ENCODE results near the gene RAB11A. TPM values are rescaled to one million over a fixed set of nuclear protein-coding genes. Genes with fewer than 3 reads are reported as not detected.

The RAB11A gene
- total RNA-seq, 2 donors from 2014 or later, result 178 to 223 TPM

DNA sequence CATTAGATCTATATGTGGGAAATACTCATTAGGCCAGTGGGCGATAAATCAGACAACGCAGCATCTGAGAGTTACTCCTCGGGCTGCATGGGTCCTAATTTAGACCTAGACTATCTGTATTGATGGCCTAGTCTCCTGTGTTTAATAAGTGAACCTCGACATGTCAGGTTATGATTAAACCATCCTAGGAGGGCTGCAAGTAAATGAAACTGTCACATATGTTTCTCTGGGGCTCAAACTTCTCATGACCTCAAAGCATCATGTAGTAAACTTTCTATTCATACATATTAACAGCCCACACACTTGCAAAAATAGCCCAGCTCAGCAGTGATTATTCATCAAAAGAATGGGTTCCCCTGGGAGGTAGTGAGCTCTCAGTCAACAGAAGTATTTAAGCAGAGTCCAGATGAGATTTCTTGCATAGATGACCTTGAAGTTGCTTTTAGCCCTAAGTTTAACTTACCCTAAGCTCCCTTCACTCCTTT is 51.6 kb downstream of the RAB11A start:
- no peaks in the 10 kb centered on the region for H3K4me1 ChIP-seq (replicated peaks)
- no peaks in the 10 kb centered on the region for H3K36me3 ChIP-seq
- TF ChIP-seq POLR2AphosphoS5 (IDR thresholded peaks at IDR 0.05) (no peak), POLR2A (IDR thresholded peaks at IDR 0.05) (no peak)
- TF ChIP-seq, protein P1, sequence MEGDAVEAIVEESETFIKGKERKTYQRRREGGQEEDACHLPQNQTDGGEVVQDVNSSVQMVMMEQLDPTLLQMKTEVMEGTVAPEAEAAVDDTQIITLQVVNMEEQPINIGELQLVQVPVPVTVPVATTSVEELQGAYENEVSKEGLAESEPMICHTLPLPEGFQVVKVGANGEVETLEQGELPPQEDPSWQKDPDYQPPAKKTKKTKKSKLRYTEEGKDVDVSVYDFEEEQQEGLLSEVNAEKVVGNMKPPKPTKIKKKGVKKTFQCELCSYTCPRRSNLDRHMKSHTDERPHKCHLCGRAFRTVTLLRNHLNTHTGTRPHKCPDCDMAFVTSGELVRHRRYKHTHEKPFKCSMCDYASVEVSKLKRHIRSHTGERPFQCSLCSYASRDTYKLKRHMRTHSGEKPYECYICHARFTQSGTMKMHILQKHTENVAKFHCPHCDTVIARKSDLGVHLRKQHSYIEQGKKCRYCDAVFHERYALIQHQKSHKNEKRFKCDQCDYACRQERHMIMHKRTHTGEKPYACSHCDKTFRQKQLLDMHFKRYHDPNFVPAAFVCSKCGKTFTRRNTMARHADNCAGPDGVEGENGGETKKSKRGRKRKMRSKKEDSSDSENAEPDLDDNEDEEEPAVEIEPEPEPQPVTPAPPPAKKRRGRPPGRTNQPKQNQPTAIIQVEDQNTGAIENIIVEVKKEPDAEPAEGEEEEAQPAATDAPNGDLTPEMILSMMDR (IDR thresholded peaks at IDR 0.05), result no peak
- WGBS, result 80% methylated on average over 4 of the region's 4 CpGs
- H3K9me3 ChIP-seq, result no peaks in the 10 kb centered on the region
- DNase-seq (ENCODE audit: low spot score), result no peak
- H3K27ac ChIP-seq, result no peak overlapping the region
- no peaks in the 10 kb centered on the region for H3K27me3 ChIP-seq (replicated peaks; ENCODE audit: insufficient read depth)
- H3K4me3 ChIP-seq, result no peak overlapping the region
- intact Hi-C loops (cut with DNase I), result no loop called here

DNA sequence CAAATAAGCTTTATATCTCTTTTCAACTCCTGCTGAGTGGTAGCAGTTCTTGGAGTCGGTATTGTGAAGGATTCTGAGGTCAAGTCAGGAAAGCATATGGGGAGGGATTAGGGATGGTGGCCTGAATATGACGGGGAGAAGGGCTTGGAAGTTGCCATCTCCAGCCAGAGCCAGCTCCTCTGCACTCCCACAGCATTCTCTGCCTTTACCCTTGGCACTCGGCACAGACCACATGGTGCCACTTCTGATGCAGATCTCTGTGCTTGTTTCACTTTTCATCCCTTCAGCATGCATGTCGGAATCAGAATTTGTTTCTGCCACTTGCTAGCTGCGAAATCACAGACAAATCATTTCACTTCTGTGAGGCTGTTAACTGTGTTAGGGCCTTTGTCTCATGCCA is 52.5 kb downstream of the RAB11A start:
- H3K4me1 ChIP-seq (replicated peaks), result no peaks in the 10 kb centered on the region
- no peaks in the 10 kb centered on the region for H3K9me3 ChIP-seq
- no peak for DNase-seq (ENCODE audit: low spot score)
- H3K27me3 ChIP-seq (replicated peaks; ENCODE audit: insufficient read depth), result no peaks in the 10 kb centered on the region
- no peak overlapping the region for H3K4me3 ChIP-seq
- H3K36me3 ChIP-seq, result no peaks in the 10 kb centered on the region
- TF ChIP-seq, protein P1 (IDR thresholded peaks at IDR 0.05), result no peak
- TF ChIP-seq POLR2A (IDR thresholded peaks at IDR 0.05), result no peak
- TF ChIP-seq POLR2AphosphoS5 (IDR thresholded peaks at IDR 0.05), result no peak
- no peak overlapping the region for H3K27ac ChIP-seq
- WGBS, result 84% methylated on average over 5 of the region's 5 CpGs
- intact Hi-C loops (cut with DNase I), result no loop called here

DNA sequence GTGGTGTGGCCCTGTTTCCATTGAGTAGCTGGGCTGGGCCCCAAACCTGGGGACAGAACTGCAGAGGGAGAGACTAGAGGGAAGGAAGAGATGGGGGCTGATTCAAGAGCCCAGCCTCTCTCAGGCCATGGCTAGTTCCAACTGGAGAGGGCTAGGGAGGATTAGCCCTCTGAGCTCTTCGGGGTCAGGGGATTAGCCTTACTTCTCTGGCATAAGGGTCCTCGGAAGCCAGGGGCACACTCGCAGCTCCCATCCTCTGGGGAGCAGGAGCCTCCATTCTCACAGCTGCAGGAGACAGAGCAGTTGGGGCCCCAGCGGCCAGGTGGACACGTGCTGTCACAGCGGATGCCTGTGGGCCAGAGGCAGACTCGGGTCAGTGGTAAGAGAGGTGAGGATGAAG is 53.3 kb downstream of the RAB11A start:
- TF ChIP-seq, protein P1 (IDR thresholded peaks at IDR 0.05), result no peak
- TF ChIP-seq POLR2A (IDR thresholded peaks at IDR 0.05), result no peak
- no peak for TF ChIP-seq POLR2AphosphoS5 (IDR thresholded peaks at IDR 0.05)
- Histone ChIP-seq H3K4me1 (replicated peaks) (no peaks in the 10 kb centered on the region), H3K4me3 (no peak overlapping the region), H3K27ac (no peak overlapping the region), H3K36me3 (no peaks in the 10 kb centered on the region), H3K27me3 (replicated peaks; ENCODE audit: insufficient read depth) (no peaks in the 10 kb centered on the region), H3K9me3 (no peaks in the 10 kb centered on the region)
- intact Hi-C loops (cut with DNase I), result no loop called here
- DNase-seq (ENCODE audit: low spot score), result no peak
- WGBS, result 94% methylated on average over 7 of the region's 7 CpGs

DNA sequence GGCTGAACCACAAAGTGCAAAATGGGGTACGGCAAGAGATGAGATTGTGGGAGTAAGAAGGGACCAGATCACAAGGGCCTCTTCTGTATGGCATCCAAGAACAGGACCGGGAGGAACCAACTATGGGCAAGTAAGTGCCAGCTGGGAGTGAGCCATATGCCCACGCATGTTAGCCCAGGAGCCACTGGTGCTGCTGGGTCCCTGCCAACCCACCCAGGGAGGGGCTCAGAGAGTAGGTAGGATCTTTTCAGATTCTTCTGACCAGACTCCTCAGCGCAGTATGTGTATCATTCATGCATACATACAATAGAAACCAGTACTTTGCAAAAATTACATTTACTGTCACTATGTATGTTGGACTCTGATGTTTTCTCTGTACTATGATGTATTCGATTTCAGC is 54.0 kb downstream of the RAB11A start:
- Histone ChIP-seq H3K4me1 (replicated peaks) (no peaks in the 10 kb centered on the region), H3K36me3 (no peaks in the 10 kb centered on the region), H3K27ac (no peak overlapping the region), H3K4me3 (no peak overlapping the region), H3K9me3 (no peaks in the 10 kb centered on the region), H3K27me3 (replicated peaks; ENCODE audit: insufficient read depth) (no peaks in the 10 kb centered on the region)
- no peak for DNase-seq (ENCODE audit: low spot score)
- intact Hi-C loops (cut with DNase I), result no loop called here
- 51% methylated on average over 5 of the region's 5 CpGs for WGBS
- no peak for TF ChIP-seq POLR2A (IDR thresholded peaks at IDR 0.05)
- TF ChIP-seq, protein P1 (IDR thresholded peaks at IDR 0.05), result no peak
- no peak for TF ChIP-seq POLR2AphosphoS5 (IDR thresholded peaks at IDR 0.05)

DNA sequence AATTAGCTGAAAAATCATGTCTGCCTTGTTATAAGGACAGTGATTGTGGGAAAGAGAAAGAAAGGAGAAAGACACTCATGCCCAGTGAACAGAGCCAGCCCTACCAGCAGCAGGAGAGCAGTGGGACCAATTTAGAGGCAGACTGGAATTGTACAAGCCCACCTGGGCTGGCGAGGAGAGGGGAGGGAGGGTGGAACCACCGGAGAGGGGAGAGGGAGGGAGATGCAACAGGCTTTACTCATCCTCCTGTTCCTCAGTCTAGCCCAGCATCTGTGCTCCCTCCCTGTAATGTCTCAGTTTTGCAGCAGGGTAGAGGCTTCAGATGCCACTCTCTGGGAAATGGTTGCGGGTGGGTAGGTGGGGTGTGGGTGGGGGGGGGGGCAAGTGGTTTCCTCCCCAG is 54.7 kb downstream of the RAB11A start:
- intact Hi-C loops (cut with DNase I), result no loop called here
- Histone ChIP-seq H3K27ac (no peak overlapping the region), H3K27me3 (replicated peaks; ENCODE audit: insufficient read depth) (no peaks in the 10 kb centered on the region), H3K4me3 (no peak overlapping the region), H3K9me3 (no peaks in the 10 kb centered on the region), H3K4me1 (replicated peaks) (no peaks in the 10 kb centered on the region), H3K36me3 (no peaks in the 10 kb centered on the region)
- no peak for TF ChIP-seq POLR2A (IDR thresholded peaks at IDR 0.05)
- TF ChIP-seq, protein P1 (IDR thresholded peaks at IDR 0.05), result no peak
- TF ChIP-seq POLR2AphosphoS5 (IDR thresholded peaks at IDR 0.05), result no peak
- no peak for DNase-seq (ENCODE audit: low spot score)
- WGBS, result 77% methylated on average over 3 of the region's 3 CpGs

Measured in prostate gland (tissue), 2 donors.